ENCODE measurements around the gene ARHGAP4.

Gene ARHGAP4

DNA sequence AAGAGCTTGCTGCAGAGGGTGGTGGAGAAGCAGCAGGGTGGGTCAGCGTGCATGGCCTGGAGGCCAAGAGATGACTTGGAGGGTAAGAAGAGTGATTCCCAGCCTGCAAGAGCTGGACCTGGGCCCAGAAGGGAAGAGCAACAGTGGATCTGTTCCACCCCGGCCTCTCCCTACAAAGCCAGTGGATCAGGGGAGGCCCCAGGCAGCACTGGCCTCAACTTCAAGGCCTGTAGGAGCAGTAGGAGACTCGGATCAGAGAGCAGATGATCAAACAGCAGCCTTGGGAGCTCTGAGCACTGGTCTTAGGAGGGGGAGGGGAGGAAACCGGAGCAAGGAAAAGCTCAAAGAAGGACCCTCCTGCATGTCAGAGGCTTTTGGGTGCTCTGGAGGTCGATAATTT lies 47.7 kb downstream of the ARHGAP4 start:
- DNase-seq, result no peak

GRCh38 chrX:153877571-153878261 lies 48.3 kb downstream of the ARHGAP4 start:
- DNase-seq, result no peak

GRCh38 chrX:153876112-153876491 lies 50.0 kb downstream of the ARHGAP4 start:
- no peak for DNase-seq

- no peak for DNase-seq
Measured at GRCh38 chrX:153875391-153876111, 50.5 kb downstream of the ARHGAP4 start.

DNA sequence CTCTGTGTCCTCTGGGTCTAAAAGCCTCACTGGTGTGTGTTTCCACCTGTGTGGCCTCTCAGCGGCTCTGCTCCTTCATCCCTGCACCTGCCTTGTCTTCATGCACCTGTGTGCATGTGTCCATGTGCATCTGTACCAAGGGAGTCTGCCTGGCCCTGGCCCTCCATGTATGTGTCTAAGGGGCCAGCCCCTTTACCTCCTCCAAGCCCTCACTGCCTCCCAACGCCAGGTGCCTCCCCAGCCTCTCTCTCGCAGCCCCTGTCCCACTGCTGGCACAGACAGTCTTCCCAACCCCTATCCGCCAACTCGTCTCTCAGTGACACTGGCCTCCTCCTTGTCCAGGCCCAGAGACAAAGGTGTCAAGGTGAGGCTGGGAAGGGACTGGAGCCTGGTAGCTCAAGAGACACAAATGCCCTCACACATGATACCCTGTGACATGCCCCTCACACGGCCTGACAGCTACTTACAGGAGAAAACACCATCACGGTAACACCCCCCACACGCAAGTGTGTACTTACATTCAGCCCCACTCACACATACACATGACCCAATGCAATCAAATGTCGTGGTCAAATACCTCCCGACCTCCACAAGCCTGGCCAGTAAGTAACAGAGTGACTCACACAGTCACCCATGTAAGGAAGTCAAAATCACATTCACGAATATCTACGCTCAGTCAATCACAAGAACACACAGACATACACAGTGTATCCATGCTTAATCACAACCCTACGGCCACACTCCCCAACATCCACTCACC lies 51.5 kb downstream of the ARHGAP4 start:
- DNase-seq, result no peak

DNA sequence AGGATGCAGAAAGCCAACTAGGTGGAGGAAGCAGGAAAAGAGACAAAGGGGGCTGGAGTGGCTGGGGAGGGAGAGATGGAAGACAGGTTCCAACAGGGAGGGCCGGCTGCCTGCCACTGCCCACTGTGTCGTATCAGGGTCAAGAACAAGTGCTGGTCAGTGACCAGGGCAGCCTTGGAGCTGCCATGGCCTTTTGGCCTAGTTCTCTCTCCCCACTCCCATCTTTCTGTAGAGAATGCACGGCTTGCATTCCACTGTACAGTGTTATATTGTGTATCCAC lies 52.0 kb downstream of the ARHGAP4 start:
- no peak for DNase-seq

DNA sequence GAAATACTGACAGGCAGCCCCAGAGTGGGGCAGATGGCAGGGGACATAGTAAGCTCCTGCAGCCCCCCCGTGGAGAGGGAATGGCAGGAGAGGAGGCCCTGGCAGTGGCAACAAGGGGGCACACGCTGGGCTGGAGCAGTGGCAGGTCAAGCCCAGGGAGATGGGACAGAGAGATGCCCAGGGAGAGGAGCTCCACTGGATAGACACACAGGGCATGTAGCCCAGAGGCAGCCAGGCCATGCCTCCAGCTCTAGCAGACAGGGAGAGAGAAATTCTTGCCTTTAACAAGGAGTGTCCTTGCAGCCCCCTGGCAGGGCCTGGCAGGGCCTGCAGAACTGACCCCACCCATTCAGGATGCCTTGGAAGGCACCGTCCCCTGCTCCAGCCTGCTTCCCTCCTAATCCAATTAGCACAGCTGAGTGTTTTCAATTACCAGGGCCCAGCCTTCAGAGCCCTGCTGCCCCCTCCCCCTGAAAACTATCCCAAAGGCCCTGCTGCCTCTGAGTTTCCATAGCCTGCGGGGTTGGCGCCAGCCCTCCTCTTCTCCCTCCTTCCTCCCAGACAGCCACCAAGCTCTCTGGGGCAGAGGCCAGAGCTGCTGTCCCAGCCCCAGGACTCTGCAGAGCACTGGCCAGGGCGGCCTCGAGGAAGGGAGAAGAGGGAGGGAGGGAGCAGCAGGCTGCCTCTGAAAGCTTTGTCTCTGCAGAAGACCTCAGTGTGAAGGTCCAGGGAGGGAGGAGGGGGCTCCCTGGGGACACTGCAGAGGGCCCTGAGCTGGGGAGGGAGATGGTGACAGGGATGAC lies 52.6 kb downstream of the ARHGAP4 start:
- DNase-seq, result no peak

- no peak for DNase-seq
Measured at GRCh38 chrX:153871946-153872878, 53.9 kb downstream of the ARHGAP4 start.

DNA sequence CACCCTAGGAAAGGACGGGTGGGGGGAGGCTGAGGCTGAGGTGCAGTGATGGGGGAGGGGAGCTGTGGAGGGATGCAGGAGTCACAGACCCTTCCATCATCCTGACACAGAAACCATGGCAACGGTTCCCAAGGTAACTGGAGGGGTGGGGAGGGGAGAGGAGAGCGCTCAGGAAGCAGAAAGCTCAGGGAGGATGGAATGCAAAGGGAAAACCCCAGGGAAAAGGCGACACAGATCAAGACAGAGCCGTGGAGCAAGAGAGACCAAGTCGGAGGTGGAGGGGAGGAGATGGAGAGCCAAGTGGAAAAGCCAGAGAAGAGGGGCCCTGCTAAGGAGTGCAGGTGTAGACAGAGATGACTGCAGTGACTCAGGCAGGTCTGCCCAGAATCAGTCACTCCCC lies 54.6 kb downstream of the ARHGAP4 start:
- DNase-seq, result no peak

- DNase-seq, result no peak
Measured at GRCh38 chrX:153870791-153871360, 55.2 kb downstream of the ARHGAP4 start.

DNA sequence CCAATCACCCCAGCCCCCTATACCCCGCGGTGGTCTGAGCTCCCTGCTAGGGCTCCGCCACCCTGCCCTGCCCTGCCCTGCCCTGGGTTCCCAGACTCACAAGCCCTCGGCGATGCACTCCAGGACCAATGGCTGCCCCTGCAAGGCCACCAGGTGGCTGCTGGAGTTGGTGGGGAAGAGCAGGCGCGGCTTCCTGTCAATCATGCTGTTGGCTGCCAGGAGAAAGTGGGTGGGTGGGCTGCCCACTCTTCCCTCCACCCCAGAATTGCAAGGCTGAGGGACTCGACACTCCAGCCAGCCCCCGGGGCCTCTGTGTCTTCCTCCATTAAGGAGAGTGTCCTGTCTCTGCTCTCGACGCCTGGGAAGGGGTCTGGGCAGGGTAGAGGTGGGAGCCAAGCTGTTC lies 55.8 kb downstream of the ARHGAP4 start:
- DNase-seq, result no peak

- DNase-seq, result no peak
Measured at GRCh38 chrX:153869473-153870287, 56.4 kb downstream of the ARHGAP4 start.

DNA sequence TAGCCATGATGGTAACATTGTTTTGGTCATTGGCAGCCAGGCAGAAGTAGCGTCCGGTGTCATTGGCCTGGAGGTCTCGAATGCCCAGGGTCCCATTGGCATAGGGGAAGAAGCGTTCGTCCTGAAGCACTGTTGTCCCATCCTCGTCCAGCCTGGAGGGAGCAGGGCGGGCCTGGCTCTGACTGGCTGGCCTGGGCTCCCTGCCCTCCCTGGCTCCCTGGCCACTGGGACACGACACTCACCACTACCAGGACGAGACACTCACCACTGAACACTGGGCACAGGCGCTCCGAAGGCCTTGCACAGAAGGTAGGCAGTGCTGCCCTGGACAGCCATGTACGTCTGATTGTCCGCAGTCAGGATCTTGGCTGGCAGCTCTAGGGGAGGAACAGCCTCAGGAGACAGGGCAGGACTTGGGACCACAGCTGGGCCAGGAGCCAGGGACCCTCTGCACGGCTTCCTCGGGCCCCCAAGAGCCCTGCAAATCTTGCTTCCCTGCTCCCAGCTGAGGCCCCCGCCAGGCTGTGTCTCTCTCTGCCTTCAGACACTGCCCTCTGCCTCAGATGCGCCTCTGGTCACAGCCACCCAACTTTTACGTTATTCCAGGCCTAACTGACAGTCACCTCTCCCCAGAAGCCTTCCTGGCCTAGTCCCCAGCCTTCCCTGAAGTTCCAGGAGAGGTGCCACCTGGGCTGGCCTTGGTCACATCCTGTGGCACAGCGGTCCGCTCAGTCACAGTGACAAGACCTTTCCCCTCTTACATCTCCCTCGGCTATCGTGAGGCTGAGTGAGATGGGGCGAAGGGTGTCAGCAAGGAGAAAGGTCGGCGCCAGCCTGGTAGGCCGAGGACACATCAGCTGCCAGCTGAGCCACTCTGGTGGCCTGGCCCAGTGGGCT lies 57.2 kb downstream of the ARHGAP4 start:
- no peak for DNase-seq

- DNase-seq, result no peak
Measured at GRCh38 chrX:153867671-153868070, 58.4 kb downstream of the ARHGAP4 start.

DNA sequence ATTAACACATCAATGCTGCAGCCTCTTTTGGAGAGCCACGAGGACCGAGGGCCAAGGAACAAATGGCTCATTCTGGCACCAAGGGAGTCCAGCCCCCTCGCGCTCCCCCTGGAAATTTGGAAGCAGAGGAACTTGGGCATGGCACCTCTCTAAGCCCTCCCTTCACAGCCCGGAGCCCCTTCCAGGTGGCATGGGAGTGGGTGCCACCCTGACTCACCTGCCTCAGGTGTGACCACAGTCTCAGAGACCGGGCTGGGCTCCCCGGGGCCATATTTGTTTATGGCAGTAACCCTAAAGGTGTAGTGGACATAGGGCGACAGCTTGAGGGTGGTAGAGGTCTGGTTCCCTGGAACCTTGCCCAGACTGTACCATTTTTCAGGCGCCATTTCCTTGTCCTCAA lies 58.9 kb downstream of the ARHGAP4 start:
- no peak for DNase-seq

GRCh38 chrX:153866302-153867019 lies 59.6 kb downstream of the ARHGAP4 start:
- no peak for DNase-seq

DNA sequence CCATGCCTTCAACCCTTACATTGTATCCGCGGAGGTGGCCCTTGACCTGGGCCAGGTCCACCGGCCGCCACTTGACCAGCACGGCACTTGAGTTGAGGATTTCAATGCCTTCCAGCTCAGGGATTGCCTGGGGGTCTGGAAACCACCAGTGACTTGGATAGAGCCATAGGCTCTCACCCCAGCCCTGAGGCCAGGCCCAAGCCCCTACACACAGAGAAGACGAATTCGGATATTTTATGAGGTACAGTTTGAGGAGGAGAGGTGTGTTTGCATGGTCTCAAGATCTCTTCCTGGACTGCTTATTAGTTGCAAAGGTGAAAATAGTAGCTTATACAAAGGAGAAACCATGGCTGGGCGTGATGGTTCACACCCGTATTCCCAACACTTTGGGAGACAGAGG lies 60.4 kb downstream of the ARHGAP4 start:
- no peak for DNase-seq

DNA sequence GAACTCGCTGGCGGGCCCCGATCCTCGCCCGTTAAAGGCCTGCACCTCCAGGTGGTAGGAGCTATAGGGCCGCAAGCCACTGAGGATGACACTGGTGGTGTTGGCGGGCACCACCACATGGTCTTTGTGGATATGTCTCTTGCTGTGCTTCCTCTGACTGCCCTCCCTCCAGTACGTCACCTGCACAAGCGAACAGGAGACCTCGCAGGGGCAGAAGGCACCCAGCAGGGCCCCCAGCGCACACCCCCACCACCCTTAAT lies 60.8 kb downstream of the ARHGAP4 start:
- DNase-seq, result no peak

- DNase-seq, result no peak
Measured at GRCh38 chrX:153864561-153865320, 61.3 kb downstream of the ARHGAP4 start.

Data from GF-D8 (cell line).